ENCODE measurements around the gene CHIT1.
A peak's percentile ranks its signal among the peaks of the same experiment; 100 is the strongest.

The CHIT1 gene

DNA sequence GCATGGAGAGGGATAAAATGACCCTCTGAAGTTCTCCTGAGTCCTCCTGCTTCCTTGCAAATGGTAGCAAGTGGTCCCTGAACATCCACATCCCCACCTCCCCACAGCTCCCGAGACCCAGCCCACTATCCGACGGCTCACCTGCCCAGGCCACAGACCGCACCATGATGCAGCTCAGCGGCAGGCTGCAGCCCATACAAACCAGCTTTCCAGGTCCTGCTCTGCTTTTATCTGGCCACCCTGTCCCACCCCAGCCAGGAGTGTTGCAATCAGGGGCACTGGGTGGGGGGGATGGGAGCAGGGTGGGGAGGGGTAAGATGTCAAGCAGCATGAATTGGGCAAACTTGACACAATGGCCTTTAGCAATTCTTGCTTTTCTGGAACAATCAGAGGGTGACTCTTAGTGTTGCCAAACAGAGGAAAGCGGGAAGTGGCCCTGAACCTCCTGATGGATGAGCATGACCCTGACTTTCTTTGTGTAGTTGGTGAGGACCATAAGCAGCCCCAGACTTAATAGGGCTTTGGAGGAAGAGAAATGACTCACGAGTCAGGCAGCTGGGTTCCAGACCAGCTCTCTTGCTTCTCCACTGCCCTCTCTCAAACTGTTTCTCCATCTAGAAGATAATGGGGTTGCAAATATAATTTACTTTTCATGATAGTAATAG lies at the start of gene CHIT1:
CHIT1 (minus strand) TSS at position 203 of the 665 bp plus-strand sequence; CDS start at position 166, 37 bp downstream.
- DNase-seq (ENCODE audit: low read depth), result no peak
- no peak within 1 kb of the TSS for H3K4me3 ChIP-seq (ENCODE audit: low read depth, low read length)
- TF ChIP-seq POLR2A (IDR thresholded peaks at IDR 0.05; ENCODE audit: extremely low read depth, insufficient read length), result no peak
- TF ChIP-seq, protein P1, sequence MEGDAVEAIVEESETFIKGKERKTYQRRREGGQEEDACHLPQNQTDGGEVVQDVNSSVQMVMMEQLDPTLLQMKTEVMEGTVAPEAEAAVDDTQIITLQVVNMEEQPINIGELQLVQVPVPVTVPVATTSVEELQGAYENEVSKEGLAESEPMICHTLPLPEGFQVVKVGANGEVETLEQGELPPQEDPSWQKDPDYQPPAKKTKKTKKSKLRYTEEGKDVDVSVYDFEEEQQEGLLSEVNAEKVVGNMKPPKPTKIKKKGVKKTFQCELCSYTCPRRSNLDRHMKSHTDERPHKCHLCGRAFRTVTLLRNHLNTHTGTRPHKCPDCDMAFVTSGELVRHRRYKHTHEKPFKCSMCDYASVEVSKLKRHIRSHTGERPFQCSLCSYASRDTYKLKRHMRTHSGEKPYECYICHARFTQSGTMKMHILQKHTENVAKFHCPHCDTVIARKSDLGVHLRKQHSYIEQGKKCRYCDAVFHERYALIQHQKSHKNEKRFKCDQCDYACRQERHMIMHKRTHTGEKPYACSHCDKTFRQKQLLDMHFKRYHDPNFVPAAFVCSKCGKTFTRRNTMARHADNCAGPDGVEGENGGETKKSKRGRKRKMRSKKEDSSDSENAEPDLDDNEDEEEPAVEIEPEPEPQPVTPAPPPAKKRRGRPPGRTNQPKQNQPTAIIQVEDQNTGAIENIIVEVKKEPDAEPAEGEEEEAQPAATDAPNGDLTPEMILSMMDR (IDR thresholded peaks at IDR 0.05; ENCODE audit: low read depth, low read length), result no peak
- TF ChIP-seq, protein P2, sequence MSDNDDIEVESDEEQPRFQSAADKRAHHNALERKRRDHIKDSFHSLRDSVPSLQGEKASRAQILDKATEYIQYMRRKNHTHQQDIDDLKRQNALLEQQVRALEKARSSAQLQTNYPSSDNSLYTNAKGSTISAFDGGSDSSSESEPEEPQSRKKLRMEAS (IDR thresholded peaks at IDR 0.05; ENCODE audit: low read depth, low read length), result no peak
- TF ChIP-seq MYC (IDR thresholded peaks at IDR 0.05; ENCODE audit: low read depth, low read length), result no peak

DNA sequence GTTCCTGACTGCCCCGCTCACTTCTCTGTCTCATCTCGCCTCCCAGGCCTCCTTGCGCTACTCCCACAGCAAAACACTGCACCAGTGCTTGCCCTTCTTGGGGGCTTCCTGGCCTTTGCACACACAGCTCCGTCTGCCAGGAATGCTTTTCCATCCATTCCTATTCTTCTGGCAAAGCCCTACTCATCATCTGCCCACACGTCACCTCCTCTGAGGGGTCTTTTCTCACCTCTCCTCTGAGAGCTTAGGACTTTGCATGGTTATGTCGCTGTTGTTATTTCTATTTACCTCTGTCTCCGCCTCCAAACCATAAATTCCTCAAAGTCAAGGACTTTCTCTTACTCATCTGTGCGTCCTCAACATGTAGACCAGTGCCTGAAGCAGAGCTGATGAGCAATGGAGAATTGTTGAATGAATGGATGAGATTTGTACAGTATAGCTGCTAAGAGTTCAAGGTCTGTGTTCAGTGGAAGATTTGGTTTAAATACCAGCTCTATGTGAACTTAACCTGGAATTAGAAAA lies 49.5 kb upstream of the CHIT1 start:
- DNase-seq (ENCODE audit: low read depth), result no peak
- no peak overlapping the region for H3K4me3 ChIP-seq (ENCODE audit: low read depth, low read length)
- TF ChIP-seq, protein P1 (IDR thresholded peaks at IDR 0.05; ENCODE audit: low read depth, low read length), result no peak
- TF ChIP-seq POLR2A (IDR thresholded peaks at IDR 0.05; ENCODE audit: extremely low read depth, insufficient read length) (no peak), MYC (IDR thresholded peaks at IDR 0.05; ENCODE audit: low read depth, low read length) (no peak)
- TF ChIP-seq, protein P2 (IDR thresholded peaks at IDR 0.05; ENCODE audit: low read depth, low read length), result no peak

DNA sequence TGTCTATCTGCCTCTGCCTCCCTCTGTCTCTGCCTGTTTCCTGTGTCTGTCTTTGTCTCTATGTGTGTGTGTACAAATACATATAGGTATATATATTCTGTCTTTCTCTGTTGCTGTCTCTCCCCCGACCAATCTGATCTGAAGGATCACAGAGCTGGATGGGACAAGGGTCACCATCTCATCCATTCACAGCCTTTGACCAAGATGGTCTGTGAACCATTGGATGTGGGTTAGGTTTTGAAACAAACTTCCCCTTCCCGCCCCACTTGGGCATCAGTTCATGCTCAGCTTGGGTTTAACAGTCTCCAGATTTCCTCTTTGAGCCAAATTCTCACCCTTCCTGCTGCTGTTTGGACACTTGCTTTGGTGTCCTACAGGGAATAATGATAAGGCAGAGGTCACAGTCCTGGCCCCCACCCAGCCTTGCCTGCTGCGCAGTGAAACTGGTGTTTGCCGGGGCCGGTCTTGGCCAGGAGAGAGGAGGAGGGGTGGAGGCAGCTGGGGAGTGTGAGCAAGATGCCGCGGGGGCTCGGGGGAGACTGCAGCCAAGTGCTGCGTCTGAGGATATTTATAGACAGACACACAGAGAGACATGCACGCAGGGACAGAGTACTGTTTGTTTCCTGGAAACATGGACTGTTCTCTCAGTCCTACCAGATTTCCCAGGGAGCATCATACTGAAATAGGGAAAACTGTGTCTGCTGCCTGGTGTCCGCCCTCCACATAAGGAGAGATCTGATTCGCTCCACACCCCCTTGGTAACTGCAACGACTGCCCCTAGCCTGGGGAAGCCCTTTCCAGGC lies 48.8 kb upstream of the CHIT1 start:
- no peak overlapping the region for H3K4me3 ChIP-seq (ENCODE audit: low read depth, low read length)
- DNase-seq (ENCODE audit: low read depth), result peak; percentile 45
- no peak for TF ChIP-seq POLR2A (IDR thresholded peaks at IDR 0.05; ENCODE audit: extremely low read depth, insufficient read length)

DNA sequence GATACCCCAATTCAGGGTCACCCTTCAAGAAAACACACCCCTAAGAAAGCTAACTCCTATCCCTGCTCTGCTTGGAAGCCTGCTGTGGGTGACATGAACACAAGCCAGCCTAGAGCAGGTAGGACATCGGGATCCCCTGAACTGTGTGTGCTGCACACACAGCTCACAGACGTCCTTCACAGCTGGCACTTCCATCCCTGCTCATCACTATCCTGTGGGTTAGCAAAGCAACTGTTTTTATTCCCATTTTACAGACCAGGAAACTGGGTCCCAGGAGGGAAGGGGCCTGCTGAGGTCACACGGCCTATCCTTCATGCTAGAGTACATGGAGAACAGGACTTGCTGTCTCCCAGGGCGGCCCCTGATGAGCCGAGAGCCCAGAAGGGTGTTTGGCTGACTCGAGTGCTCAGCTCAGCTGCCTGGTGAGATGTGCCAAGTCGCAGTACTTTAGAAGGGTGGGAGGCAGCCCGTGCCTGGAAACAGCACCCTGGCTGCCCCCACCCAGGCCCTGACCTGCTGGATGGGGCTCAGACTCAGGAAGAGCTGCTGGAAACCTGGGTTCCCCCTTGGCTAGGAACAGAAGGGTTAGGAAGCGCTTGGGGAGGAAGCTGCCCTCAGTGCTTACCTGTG lies 47.6 kb upstream of the CHIT1 start:
- TF ChIP-seq, protein P2 (IDR thresholded peaks at IDR 0.05; ENCODE audit: low read depth, low read length), result no peak
- DNase-seq (ENCODE audit: low read depth), result no peak
- H3K4me3 ChIP-seq (ENCODE audit: low read depth, low read length), result no peak overlapping the region

DNA sequence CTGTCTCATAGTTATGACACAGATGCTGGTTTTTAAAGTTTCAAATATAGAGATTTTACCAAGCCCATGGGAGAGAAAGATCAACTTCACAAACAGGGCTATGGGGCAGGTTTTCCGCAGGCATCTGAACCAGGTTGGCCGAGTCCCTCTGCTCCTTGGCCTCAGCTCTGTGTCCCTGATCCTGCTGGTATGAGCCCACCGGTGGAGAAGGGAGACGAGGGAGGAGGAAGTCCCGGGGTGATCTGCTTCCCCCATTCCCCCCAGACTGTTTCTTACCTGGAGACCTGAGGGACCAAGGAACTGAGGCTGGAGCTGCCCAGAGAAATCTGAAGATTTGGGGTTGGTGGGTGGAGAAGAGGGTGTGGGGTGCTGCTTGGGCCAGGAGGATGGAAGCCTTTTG lies 46.9 kb upstream of the CHIT1 start:
- no peak for DNase-seq (ENCODE audit: low read depth)
- TF ChIP-seq, protein P2 (IDR thresholded peaks at IDR 0.05; ENCODE audit: low read depth, low read length), result no peak
- no peak for TF ChIP-seq POLR2A (IDR thresholded peaks at IDR 0.05; ENCODE audit: extremely low read depth, insufficient read length)
- TF ChIP-seq, protein P1 (IDR thresholded peaks at IDR 0.05; ENCODE audit: low read depth, low read length), result no peak
- TF ChIP-seq MYC (IDR thresholded peaks at IDR 0.05; ENCODE audit: low read depth, low read length), result no peak
- H3K4me3 ChIP-seq (ENCODE audit: low read depth, low read length), result no peak overlapping the region

DNA sequence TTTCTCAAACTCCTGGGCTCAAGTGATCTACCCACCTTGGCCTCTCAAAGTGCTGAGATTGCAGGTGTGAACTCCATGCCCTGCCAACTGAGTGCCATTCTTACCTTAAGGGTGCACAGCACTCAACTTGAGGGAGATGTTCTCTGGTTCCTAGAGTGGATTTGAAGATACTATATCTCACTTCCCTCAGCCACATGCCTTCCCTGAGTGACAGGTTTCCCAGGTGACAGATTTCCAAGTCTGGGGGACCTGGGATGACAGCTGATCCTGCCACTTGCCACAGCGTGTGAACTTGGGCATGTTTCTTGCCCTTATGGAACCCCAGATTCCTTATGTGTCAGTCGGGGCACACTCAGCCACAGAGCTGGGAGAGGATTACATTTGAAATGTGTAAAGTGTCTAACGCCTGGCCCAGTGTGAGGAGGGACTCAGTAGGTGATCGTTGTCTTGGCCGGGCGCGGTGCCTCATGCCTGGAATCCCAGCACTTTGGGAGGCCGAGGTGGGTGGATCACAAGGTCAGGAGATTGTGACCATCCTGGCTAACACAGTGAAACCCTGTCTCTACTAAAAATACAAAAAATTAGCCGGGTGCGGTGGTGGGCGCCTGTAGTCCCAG lies 46.3 kb upstream of the CHIT1 start:
- TF ChIP-seq, protein P1 (IDR thresholded peaks at IDR 0.05; ENCODE audit: low read depth, low read length), result no peak
- no peak for TF ChIP-seq MYC (IDR thresholded peaks at IDR 0.05; ENCODE audit: low read depth, low read length)
- H3K4me3 ChIP-seq (ENCODE audit: low read depth, low read length), result no peak overlapping the region
- no peak for DNase-seq (ENCODE audit: low read depth)
